ENCODE measurements around the gene CYP4A22.
"Not testable (repeated sequence)": the region's sequence is repeated elsewhere in the genome, so short reads cannot be mapped to it uniquely, and the experiment has no call there.

Gene CYP4A22

GRCh38 chr1:47157957-47158356 lies 20.7 kb downstream of the CYP4A22 start:
- DNase-seq (ENCODE audit: low spot score): not testable (repeated sequence)

- no peak for DNase-seq (ENCODE audit: low spot score)
Observed at GRCh38 chr1:47160716-47161115, 23.5 kb downstream of the CYP4A22 start.

GRCh38 chr1:47161298-47162040 lies 24.2 kb downstream of the CYP4A22 start:
- no peak for DNase-seq (ENCODE audit: low spot score)

GRCh38 chr1:47164552-47164951 lies 27.3 kb downstream of the CYP4A22 start:
- no peak for DNase-seq (ENCODE audit: low spot score)

GRCh38 chr1:47172782-47173181 lies 35.5 kb downstream of the CYP4A22 start:
- no peak for DNase-seq (ENCODE audit: low spot score)

- DNase-seq (ENCODE audit: low spot score): no peak
Observed at GRCh38 chr1:47174656-47175020, 37.4 kb downstream of the CYP4A22 start.

GRCh38 chr1:47175227-47175934 lies 38.1 kb downstream of the CYP4A22 start:
- DNase-seq (ENCODE audit: low spot score): peak; percentile 53

- DNase-seq (ENCODE audit: low spot score): no peak
Observed at GRCh38 chr1:47178020-47178419, 40.8 kb downstream of the CYP4A22 start.

- no peak for DNase-seq (ENCODE audit: low spot score)
Observed at GRCh38 chr1:47178654-47179016, 41.4 kb downstream of the CYP4A22 start.

GRCh38 chr1:47179017-47179987 lies 42.1 kb downstream of the CYP4A22 start:
- peak; percentile 70 for DNase-seq (ENCODE audit: low spot score)

- DNase-seq (ENCODE audit: low spot score): no peak
Observed at GRCh38 chr1:47179988-47180563, 42.8 kb downstream of the CYP4A22 start.

- DNase-seq (ENCODE audit: low spot score): no peak
Observed at GRCh38 chr1:47180603-47181094, 43.4 kb downstream of the CYP4A22 start.

GRCh38 chr1:47181095-47181954 lies 44.1 kb downstream of the CYP4A22 start:
- no peak for DNase-seq (ENCODE audit: low spot score)

- no peak for DNase-seq (ENCODE audit: low spot score)
Observed at GRCh38 chr1:47181955-47182675, 44.9 kb downstream of the CYP4A22 start.

- DNase-seq (ENCODE audit: low spot score): no peak
Observed at GRCh38 chr1:47182676-47183235, 45.5 kb downstream of the CYP4A22 start.

GRCh38 chr1:47183308-47184089 lies 46.3 kb downstream of the CYP4A22 start:
- no peak for DNase-seq (ENCODE audit: low spot score)

- no peak for DNase-seq (ENCODE audit: low spot score)
Observed at GRCh38 chr1:47184090-47184821, 47.0 kb downstream of the CYP4A22 start.

Data from globus pallidus (tissue), 1 donor.